ENCODE results near the gene NCAPG2.

NCAPG2 gene

DNA sequence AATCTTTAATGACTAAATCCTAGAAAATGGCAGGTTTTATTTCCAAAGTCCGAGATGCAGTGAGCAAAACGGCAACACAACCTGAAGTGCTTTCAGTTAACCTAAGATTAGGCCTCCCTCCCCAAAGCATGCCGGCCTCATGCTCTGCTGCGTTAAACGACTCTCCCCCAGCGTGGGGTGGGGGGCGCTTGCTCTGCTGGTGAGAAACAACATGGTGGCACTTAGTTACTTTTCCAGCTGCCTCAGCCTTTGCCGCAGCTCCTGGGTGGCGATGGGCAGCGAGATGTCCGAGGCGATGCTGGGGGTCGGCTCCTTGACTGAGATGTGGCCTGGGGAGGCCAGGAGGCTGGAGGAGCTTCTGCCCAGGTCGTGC, 36.7 kb upstream of the NCAPG2 start:
- peaks cover 20% of the 10 kb centered on the region for H3K4me1 Mint-ChIP-seq

DNA sequence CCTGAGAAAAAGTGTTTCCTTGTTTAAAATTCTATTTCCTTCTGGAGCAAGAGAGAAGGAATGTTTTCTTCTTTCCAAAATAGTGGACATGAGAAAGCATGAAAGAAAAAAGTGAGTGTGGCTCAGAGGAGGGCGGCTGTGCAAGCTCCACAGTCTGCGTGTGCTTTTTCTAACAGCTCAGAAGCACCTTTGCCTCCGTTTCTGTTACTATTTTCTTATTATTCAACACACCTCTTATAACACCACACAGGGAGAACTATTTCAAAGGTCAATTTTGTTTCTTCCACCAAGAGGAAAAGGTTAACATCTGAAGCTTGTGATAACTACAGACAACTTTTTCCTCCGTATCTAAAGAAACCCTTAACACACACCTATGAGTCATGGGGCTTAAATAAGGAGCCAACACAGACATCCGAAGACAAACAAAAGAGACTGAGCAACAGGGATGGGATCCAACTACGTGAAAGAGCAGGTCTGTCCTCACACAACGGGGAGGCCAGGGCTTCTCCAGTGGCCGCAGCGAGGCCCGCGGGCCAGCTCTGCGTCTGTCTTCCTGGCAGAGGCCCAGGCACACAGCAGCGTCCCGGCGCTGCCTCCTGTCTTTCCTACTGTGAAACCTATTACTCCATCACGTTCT, 36.2 kb upstream of the NCAPG2 start:
- H3K36me3 Mint-ChIP-seq (ENCODE audit: low read depth), result peaks cover 54% of the 10 kb centered on the region
- DNase-seq (no peak), ATAC-seq (peak; percentile 93)
- H3K4me3 Mint-ChIP-seq, result peak overlapping the region; percentile 53
- H3K9me3 Mint-ChIP-seq, result no peaks in the 10 kb centered on the region
- peak overlapping the region; percentile 82 for H3K27ac Mint-ChIP-seq
- H3K4me1 Mint-ChIP-seq, result peaks cover 20% of the 10 kb centered on the region
- no peaks in the 10 kb centered on the region for H3K27me3 Mint-ChIP-seq

More for the DNA sequence above, 36.7 kb upstream of the NCAPG2 start:
- no peaks in the 10 kb centered on the region for H3K27me3 Mint-ChIP-seq
- no peak for DNase-seq
- H3K9me3 Mint-ChIP-seq, result no peaks in the 10 kb centered on the region
- ATAC-seq, result peak; percentile 7
- no peak overlapping the region for H3K4me3 Mint-ChIP-seq
- H3K36me3 Mint-ChIP-seq (ENCODE audit: low read depth), result peaks cover 54% of the 10 kb centered on the region
- H3K27ac Mint-ChIP-seq, result peak overlapping the region; percentile 82

DNA sequence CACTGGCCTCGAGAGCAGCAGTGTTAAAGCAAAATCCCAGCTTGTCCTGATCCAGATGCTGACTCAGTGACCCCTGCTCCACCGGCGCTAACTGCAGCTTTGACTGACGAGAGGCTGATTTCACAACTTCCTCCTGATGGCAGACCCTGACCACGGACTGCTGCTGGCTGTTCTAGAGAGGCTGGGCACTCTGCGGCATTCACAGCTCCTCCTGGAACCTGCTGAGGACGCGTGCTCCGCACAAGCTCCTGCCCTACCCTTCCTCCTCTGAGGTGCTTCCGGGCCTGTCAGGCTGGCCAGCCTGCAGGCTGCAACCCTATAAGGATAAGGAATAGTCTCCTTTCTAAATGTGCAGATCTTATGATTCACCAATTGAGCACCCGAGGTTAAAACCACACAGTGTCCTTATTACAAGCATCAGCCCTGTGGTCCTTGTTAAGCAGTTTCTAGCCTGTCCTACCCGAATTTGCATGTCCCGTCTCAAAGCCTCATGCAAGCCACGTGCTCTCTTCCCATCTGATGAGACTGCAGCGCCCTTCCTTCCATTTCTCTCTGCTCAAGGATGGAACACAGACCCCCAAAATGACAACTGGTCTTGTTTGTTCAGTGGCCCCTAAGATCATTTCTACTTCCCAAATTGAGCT, 35.5 kb upstream of the NCAPG2 start:
- Mint-ChIP-seq H3K9me3 (no peaks in the 10 kb centered on the region), H3K4me1 (peaks cover 22% of the 10 kb centered on the region), H3K27me3 (no peaks in the 10 kb centered on the region), H3K27ac (peak overlapping the region; percentile 82), H3K4me3 (peak overlapping the region; percentile 53), H3K36me3 (ENCODE audit: low read depth) (peaks cover 53% of the 10 kb centered on the region)
- no peak for DNase-seq
- ATAC-seq, result peak; percentile 39

DNA sequence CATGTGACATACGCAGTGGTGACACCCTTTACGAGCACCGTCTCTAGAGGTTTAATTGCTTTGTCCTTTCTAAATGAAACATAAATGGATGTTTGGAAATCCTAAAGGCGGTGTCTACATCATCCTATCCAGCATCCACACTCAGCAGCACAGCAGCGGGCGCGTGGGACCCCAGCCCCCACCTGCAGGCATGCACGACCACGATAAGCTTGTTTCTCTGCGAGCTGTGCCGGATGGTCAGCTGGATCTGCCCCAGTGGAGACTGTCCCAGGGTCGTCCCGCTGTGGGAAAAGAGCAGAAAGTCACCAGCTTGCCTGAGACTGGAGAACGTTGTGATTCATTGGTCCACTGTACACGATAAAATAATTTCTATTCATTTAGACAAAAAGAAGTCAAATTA, 34.2 kb upstream of the NCAPG2 start:
- ATAC-seq, result no peak
- Mint-ChIP-seq H3K4me1 (peaks cover 22% of the 10 kb centered on the region), H3K27ac (no peak overlapping the region), H3K4me3 (no peak overlapping the region), H3K36me3 (ENCODE audit: low read depth) (peaks cover 52% of the 10 kb centered on the region), H3K9me3 (no peaks in the 10 kb centered on the region), H3K27me3 (no peaks in the 10 kb centered on the region)
- no peak for DNase-seq

DNA sequence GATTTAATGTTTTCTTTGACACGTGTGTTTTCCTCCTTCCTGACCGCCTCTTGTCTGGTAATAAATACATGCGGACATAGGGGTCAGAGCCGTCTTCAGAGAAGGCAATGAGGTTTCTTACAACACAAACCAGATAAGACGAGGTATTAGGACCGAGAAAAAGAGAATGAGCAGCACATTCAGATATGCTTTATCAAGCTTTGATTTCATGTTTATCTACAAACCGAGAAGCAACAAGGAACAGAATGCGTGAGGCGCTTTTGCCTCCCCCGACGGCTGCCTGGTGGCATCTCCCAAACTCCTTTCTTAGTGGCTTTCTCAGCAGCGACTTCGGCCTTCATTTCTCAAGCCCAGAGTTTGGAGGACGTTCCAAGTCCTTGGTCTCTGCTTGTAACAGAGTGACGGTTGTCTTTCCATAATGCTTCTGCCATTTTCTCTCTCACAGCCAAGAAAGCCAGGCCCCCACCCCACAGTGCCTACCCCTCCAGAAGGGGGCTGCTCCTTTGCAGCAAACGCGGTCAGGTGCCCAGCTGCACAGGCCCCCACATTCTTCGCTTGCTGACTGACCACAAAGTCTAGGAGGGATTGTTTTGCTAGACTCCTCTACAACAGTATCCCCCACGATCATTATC, 32.6 kb upstream of the NCAPG2 start:
- DNase-seq, result no peak
- no peaks in the 10 kb centered on the region for H3K9me3 Mint-ChIP-seq

DNA sequence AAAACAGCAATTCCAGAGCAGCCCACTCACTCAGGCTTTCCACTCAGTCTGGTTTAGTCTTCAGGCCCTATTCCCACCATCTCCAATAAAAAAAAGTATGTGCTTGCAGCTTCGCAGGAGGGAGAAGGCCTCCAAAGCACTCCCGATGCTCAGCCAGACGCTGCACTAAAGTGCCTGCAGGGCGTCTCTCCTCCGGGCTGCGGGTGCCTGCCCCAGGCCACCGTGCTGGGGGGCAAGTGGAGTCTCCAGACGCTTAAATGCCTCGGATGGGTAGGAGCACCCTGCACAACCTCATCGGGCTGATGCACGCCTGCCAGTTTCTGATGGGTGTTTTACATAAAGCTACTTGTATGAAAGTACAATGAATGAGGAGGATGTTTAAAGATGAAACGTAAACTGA, 31.3 kb upstream of the NCAPG2 start:
- DNase-seq (no peak), ATAC-seq (no peak)
- no peak overlapping the region for H3K27ac Mint-ChIP-seq
- H3K36me3 Mint-ChIP-seq (ENCODE audit: low read depth), result peaks cover 51% of the 10 kb centered on the region
- H3K4me3 Mint-ChIP-seq, result no peak overlapping the region
- no peaks in the 10 kb centered on the region for H3K27me3 Mint-ChIP-seq
- H3K4me1 Mint-ChIP-seq, result peaks cover 13% of the 10 kb centered on the region
- no peaks in the 10 kb centered on the region for H3K9me3 Mint-ChIP-seq

More for the DNA sequence above, 32.6 kb upstream of the NCAPG2 start:
- H3K4me3 Mint-ChIP-seq, result no peak overlapping the region
- peaks cover 51% of the 10 kb centered on the region for H3K36me3 Mint-ChIP-seq (ENCODE audit: low read depth)
- no peaks in the 10 kb centered on the region for H3K27me3 Mint-ChIP-seq
- ATAC-seq, result no peak
- peaks cover 22% of the 10 kb centered on the region for H3K4me1 Mint-ChIP-seq
- H3K27ac Mint-ChIP-seq, result no peak overlapping the region

DNA sequence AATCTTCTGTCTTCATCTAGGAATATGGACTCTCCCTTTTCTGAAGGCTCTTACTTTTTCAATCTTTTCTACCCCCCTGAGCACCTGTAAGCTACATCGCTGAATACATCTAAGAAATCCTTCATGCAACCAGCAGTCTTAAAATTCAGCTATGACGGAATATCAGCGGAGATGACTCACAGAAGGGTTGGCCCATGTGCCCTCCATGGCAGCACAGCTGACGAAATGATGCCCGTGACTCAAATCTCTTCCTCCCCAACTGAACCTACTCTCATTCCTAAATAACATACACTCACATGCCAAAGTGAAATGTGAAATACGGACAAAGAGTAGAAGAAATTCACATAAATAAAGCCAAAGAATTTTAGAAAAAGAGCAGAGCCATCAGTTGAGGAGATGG, 30.3 kb upstream of the NCAPG2 start:
- peaks cover 2% of the 10 kb centered on the region for H3K4me1 Mint-ChIP-seq
- no peak for ATAC-seq
- H3K4me3 Mint-ChIP-seq, result no peak overlapping the region
- no peaks in the 10 kb centered on the region for H3K27me3 Mint-ChIP-seq
- no peak for DNase-seq
- peaks cover 49% of the 10 kb centered on the region for H3K36me3 Mint-ChIP-seq (ENCODE audit: low read depth)
- H3K9me3 Mint-ChIP-seq, result no peaks in the 10 kb centered on the region
- peak overlapping the region; percentile 67 for H3K27ac Mint-ChIP-seq

DNA sequence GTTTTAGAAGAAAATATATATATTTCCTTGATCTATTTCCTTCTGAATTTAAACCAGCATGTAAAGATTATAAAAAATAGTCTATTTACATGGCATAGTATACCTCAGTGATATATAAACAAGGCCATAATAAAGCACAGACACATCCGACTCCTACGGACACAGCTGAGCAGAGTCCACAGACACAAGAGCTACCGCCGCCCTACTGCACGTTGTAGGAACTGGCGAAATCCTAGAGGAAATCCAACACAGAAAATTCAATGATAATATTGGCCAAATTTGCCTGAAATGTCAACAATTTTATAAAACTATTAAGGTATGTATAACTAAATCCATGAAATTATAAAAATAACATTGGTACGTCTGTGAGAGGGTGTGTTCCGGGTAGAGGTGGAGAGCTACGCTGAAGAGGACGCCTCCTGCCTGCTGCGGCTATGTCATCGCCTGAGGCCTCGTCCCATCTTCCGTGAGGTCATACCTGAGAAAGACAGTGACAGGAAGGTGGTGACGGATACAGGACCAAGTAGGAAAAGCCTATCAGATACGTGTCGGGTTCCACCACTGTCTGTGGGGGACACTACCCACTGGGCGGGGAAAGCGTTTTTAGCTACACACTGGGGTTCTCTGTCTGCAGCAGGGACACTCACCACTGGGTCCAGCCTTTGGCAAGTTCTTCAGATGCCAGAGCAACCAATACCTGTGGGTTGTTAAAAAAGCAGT, 29.3 kb upstream of the NCAPG2 start:
- Mint-ChIP-seq H3K27ac (no peak overlapping the region), H3K36me3 (ENCODE audit: low read depth) (peaks cover 49% of the 10 kb centered on the region), H3K4me3 (no peak overlapping the region), H3K4me1 (peaks cover 2% of the 10 kb centered on the region), H3K9me3 (no peaks in the 10 kb centered on the region), H3K27me3 (no peaks in the 10 kb centered on the region)
- ATAC-seq (no peak), DNase-seq (no peak)

DNA sequence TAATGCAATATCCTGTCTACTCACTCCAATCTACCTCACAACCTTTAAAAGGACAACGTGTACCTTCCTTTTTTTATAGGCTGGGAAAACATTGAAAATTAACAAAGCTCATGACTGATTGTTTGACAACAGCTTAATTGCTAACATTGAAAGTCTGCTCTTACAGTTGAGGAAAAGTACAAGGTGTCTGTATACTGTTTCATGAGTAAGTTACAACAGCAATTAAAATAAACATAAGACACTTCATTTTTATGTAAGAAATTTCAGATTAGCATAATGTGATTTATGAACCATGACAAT, 28.6 kb upstream of the NCAPG2 start:
- no peaks in the 10 kb centered on the region for H3K9me3 Mint-ChIP-seq
- no peak for ATAC-seq
- no peak overlapping the region for H3K27ac Mint-ChIP-seq
- H3K36me3 Mint-ChIP-seq (ENCODE audit: low read depth), result peaks cover 45% of the 10 kb centered on the region
- H3K27me3 Mint-ChIP-seq, result no peaks in the 10 kb centered on the region
- DNase-seq, result no peak
- H3K4me3 Mint-ChIP-seq, result no peak overlapping the region
- peaks cover 2% of the 10 kb centered on the region for H3K4me1 Mint-ChIP-seq

DNA sequence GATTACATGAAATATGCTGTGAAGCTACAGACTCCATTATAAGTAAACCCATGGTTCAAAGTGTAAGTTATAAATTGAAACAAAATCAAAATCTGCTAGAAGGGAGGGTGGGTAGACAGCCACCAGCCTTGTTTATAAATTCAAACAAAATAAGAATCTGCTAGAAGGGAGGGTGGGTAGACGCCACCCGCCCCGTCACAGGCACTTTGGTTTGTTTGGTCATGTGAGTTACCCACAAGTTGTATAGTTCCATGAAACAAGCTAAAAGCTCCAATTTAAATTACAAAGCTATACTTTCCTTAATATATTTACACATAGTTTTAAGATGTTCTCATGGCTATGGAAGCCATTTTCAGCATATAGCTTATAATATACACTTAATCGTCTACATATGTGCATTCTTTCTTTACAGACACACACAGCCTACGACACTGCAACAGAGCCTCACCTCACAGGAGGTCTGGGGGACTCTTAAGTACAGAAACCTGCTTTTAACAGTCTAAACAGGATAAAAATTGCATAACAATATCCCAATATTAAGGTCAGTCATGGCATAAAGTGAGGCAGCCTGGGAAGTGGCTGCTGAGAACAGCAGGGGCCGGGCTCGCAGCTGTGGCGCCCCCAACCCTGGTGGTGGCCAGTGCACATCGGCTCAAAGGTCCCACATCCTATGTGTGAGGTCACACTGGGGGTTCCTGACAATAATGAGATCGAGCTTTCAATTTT, 28.1 kb upstream of the NCAPG2 start:
- Mint-ChIP-seq H3K36me3 (ENCODE audit: low read depth) (peaks cover 44% of the 10 kb centered on the region), H3K27ac (no peak overlapping the region), H3K4me3 (no peak overlapping the region), H3K9me3 (no peaks in the 10 kb centered on the region), H3K4me1 (peaks cover 2% of the 10 kb centered on the region), H3K27me3 (no peaks in the 10 kb centered on the region)
- no peak for ATAC-seq
- DNase-seq, result no peak

DNA sequence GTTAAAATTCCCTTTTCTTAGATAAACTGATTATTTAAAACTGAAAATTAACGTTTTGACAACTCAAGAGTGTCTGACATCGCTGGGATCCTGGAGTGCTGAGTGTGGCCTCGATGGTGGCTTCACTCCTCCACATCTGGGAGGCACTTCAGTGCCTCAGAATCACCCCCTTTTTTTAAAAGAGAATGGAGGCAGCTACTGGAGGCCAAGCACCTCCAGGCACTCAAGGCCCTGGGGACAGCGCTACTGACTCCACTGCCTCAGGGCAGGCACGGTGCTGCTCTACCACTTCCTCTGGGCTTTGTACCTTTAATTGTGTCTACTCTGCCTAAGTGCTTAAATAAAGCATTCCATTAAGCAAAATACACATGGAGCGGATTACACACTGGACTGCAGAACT, 27.2 kb upstream of the NCAPG2 start:
- no peak overlapping the region for H3K4me3 Mint-ChIP-seq
- no peaks in the 10 kb centered on the region for H3K27me3 Mint-ChIP-seq
- ATAC-seq (no peak), DNase-seq (no peak)
- H3K27ac Mint-ChIP-seq, result peak overlapping the region; percentile 18
- no peaks in the 10 kb centered on the region for H3K9me3 Mint-ChIP-seq
- peaks cover 2% of the 10 kb centered on the region for H3K4me1 Mint-ChIP-seq
- H3K36me3 Mint-ChIP-seq (ENCODE audit: low read depth), result peaks cover 37% of the 10 kb centered on the region

DNA sequence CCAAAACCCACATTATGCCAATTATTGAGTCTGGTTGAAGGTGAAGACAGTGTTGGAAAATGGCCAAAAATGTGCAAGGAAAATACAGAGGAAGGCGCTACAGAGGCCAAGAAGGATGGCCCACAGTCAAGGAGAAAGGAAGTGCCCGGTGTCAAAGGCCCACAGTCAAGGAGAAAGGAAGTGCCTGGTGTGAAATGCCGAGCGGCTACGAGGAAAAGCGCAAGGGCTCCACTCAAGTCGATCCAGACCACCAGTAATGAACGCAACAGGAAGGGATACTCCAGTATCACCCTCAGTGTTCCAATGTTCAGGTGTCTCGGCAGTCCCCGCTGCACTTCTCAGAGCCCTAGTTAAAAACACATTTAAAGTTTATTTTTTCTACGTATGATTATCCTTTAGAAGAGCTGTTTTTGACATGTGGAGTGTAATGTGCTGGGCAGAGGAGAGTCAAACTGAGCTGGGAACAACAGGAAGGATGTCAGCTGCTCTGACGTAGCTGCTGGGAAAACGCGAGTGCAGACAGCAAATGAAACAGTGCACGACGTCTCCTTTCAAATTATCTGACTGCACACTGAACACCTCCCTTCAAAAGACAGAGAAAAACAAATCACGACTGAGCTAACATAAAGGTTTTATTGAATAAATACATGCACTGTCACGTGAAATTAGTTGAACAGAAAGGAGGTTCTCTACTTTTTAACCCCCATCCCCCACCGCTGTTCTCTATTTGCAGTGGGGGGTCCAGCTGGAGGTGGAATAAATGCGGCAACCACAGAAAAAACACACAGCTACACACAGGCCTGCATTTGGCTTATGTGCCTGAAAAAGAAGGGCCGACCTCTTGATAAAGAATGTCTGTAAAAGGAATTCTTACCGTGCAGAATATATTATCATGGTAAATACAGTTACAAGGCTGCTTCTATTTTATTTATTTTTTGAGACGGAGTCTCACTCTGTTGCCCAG, 26.1 kb upstream of the NCAPG2 start:
- H3K4me3 Mint-ChIP-seq, result no peak overlapping the region
- no peaks in the 10 kb centered on the region for H3K9me3 Mint-ChIP-seq
- ATAC-seq, result no peak
- H3K27ac Mint-ChIP-seq, result peak overlapping the region; percentile 10
- peaks cover 2% of the 10 kb centered on the region for H3K4me1 Mint-ChIP-seq
- H3K27me3 Mint-ChIP-seq, result no peaks in the 10 kb centered on the region
- H3K36me3 Mint-ChIP-seq (ENCODE audit: low read depth), result peaks cover 31% of the 10 kb centered on the region
- DNase-seq, result no peak

DNA sequence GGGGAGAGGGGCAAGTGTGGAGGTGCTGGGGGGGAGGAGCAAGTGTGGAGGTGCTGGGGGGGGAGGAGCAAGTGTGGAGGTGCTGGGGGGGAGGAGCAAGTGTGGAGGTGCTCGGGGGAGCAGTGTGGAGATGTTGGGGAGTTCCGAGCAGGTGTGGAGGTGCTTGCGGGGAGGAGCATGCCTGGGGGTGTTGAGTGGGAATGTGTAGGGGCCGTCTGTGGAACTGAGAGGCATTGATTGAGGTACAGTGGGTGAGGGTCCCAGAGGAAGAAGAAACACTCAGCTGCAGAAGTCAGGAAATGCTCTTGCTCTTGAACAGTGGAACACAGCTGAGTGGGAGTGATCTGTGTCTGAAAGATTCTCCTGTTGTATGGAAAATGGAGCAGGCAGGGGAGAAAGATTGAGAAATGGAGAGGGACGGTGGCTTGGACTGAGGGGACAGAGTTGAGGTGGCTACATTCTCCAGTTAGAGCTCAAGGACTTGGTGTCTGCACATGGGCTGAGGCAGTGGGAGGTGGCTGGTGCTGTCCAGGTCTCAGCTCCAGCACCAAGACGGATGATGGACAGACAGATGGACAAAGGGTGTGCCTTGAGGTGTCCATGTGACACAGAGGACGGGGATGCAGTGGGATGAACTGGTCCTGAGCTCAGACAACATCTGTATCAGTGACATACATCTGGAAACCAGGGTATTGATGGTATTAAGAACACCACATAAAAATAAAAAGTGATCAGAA, 25.2 kb upstream of the NCAPG2 start:
- H3K27ac Mint-ChIP-seq, result peak overlapping the region; percentile 10
- no peaks in the 10 kb centered on the region for H3K9me3 Mint-ChIP-seq
- H3K36me3 Mint-ChIP-seq (ENCODE audit: low read depth), result peaks cover 22% of the 10 kb centered on the region
- H3K4me3 Mint-ChIP-seq, result no peak overlapping the region
- H3K27me3 Mint-ChIP-seq, result no peaks in the 10 kb centered on the region
- ATAC-seq, result no peak
- no peaks in the 10 kb centered on the region for H3K4me1 Mint-ChIP-seq
- no peak for DNase-seq

All from activated naive CD8-positive, alpha-beta T cell treated with anti-CD3 and anti-CD28 coated beads, Interleukin-2, amount 50 U/mL, for 24 hours (primary cell).